Stimulated activated CD8-positive, alpha-beta memory T cell treated with anti-CD3 and anti-CD28 coated beads, Interleukin-4, amount 100 ng/mL, for 4 hours (primary cell): ENCODE data around the gene GTF2E1.
"Not testable (repeated sequence)": the region's sequence is repeated elsewhere in the genome, so short reads cannot be mapped to it uniquely, and the experiment has no call there.

ENCODE experiments used
- DNase-seq, 2 donors: peaks; one replicate each; pipeline ENCODE4 v3.0.0-alpha.2; 2020; ENCODE audit warnings: low read depth in 2 of 2, low spot score in 1 of 2

Gene GTF2E1

GRCh38 chr3:120753810-120754209 is 11.3 kb downstream of the GTF2E1 start:
- no peak for DNase-seq

DNA sequence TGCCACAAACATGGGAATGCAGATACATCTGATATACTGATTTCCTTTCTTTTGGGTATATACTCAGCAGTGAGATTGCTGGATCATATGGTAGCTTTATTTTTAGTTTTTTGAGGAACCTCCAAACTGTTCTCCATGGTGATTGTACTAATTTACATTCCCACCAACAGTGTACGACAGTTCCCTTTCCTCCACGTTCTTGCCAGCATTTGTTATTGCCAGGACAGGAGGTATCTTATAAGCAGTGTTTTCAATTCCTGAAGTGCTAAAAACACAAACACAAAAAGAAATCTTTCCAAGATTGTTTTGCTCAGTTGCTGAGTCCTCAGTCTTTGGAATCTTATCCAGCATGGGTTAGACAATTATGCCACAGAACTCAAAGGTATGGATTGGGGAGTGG is 13.5 kb downstream of the GTF2E1 start:
- DNase-seq: no peak

GRCh38 chr3:120758551-120758950 is 16.0 kb downstream of the GTF2E1 start:
- DNase-seq: not testable (repeated sequence)

DNA sequence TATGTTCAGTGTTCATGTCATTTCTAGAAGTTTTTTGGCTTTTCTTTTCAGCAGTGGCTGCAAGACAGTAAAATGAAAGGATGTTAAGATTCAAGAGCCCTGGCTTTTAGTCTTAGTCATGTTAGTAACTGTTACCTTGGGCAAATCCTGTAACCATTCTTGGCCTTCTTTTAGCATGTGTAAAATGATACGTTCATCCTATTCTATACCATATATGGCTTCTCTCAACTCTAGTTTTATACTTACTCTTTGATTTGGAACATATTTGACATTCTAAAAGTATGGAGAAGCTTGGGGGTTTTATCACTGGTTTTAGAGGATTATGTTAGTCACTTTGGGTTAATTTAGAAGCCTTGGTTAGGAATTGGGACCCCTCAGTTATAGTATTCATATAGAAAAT is 20.1 kb downstream of the GTF2E1 start:
- no peak for DNase-seq

GRCh38 chr3:120763601-120764000 is 21.1 kb downstream of the GTF2E1 start:
- DNase-seq: no peak

GRCh38 chr3:120764206-120764605 is 21.7 kb downstream of the GTF2E1 start:
- no peak for DNase-seq

GRCh38 chr3:120765830-120766493 is 23.4 kb downstream of the GTF2E1 start:
- DNase-seq: no peak

- DNase-seq: no peak
Observed at GRCh38 chr3:120766576-120766975, 24.0 kb downstream of the GTF2E1 start.

DNA sequence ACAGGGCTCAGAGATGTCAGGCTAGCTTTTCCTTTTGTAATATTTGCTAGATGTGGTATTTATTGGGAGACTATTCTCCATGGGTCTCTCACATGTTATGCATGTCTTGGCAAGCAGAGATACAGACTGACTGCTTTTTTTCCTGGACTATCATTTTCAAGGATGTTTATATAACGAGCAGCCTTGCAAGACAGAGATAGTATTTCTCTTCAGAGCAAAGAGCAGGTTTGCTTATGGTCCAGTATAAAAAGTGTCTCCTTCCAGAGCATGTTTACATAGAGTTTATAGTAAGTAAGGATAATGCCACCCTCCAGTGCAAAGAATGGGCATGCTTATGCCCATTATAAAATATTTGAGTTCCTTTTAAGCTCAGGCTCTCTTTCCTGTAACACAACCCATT is 24.6 kb downstream of the GTF2E1 start:
- DNase-seq: no peak

DNA sequence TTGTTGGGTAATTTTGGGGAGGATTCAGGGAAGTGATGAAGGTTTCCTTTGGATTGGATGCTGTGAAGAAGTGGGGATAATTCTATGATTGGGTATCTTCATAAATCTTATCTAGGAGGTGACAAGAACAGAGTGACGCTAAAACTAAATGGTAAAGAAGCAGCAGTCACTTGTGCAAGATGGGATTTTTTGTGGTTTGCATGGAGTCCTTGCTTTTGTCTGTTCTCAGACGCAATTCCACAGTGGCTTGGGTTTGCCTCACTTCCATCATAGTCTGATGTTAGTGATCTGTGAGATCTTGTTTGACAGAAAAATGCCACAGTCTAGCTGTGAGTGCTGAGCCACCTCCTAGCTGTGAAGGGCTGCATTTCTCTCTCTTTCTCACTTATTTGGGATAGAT is 26.9 kb downstream of the GTF2E1 start:
- DNase-seq: no peak

DNA sequence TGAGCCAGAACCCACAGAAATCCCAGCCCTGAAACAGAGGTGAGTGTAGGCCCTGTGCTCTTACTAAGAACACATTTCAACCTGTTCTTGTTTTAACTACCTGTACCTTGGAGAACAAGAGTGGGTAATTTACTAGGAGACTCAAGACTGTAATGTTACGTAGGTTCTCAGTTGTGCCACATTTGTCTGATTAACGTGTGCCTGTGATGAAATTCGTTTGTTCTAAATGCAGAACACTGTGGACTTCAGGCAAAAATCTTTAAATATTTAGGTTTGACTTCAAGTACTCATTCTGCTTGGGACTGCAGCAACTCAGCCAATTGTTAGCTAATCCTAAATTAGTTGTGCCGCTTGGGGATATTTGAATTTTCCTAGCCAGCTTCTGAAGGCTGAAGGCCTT is 28.3 kb downstream of the GTF2E1 start:
- no peak for DNase-seq

DNA sequence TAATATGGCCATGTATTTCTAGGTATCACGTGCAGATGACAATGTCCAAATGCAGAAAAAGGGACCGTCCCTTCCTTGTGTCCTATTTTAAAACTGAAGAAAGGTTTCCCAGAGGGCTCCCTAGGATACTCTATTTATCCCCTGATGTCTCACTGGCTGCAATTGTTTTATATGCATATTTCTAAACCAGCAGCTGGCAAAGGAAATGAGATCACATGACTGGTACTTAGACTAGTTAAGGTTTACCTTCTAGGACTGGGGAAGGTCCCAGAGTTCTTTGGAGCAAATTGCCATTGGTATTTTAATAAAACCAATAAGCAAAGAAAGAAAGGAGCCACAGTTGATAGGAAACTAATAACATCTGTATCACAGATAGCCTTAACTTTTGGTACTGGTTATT is 29.5 kb downstream of the GTF2E1 start:
- DNase-seq: no peak

GRCh38 chr3:120773932-120774331 is 31.4 kb downstream of the GTF2E1 start:
- no peak for DNase-seq

GRCh38 chr3:120775411-120775810 is 32.9 kb downstream of the GTF2E1 start:
- no peak for DNase-seq

DNA sequence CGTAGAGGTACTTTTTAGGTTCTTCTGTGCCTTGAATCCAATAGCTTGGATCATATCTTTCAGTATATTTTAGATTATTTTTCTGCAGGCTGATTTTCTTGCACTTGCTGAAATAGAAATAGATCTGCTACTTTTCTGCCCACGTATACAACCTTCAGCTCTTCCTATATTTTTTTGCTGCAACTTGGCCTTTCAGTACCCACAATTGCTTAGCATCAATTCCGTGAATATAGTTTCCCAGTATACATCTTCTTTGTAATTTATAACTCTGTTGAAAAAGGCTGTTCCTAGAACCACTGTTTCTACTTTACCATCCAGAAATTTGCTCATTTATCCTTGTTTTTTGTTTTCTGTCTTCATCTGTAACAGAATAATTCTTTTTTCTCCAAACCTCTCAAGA is 36.2 kb downstream of the GTF2E1 start:
- no peak for DNase-seq

- no peak for DNase-seq
Observed at GRCh38 chr3:120780977-120781376, 38.4 kb downstream of the GTF2E1 start.

DNA sequence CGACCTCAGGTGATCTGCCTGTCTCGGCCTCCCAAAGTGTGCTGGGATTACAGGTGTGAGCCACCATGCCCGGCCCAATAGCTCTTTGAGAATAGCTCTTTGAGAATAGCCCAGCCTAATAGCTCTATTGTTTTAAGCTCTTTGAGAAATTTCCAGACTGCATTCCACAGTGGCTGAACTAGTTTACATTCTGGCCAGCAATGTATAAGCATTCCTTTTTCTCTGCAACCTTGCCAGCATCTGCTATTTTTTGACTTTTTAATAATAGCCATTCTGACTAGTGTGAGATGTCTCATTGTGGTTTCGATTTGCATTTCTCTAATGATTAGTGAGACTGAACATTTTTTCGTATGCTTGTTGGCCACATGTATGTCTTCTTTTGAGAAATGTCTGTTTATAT is 43.3 kb downstream of the GTF2E1 start:
- not testable (repeated sequence) for DNase-seq

DNA sequence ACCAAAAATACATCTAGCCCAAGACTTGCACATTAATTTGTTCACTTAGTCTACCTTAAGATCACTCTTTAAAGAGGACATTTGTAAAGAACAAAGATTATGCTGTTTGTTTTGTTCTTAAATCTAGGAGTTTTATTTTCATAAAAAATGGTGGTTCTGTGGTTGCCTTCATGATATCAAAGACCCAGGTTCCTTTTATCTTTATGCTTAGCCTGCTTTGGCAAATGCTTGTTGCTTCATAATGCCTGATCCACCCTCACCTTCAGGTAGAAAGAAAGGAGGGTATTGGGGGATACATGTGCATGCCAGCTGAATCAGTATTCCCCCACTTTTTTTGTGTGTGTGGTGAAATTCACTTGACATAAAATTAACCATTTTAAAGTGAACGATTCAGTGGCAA is 48.5 kb downstream of the GTF2E1 start:
- no peak for DNase-seq

GRCh38 chr3:120791913-120792312 is 49.4 kb downstream of the GTF2E1 start:
- no peak for DNase-seq

DNA sequence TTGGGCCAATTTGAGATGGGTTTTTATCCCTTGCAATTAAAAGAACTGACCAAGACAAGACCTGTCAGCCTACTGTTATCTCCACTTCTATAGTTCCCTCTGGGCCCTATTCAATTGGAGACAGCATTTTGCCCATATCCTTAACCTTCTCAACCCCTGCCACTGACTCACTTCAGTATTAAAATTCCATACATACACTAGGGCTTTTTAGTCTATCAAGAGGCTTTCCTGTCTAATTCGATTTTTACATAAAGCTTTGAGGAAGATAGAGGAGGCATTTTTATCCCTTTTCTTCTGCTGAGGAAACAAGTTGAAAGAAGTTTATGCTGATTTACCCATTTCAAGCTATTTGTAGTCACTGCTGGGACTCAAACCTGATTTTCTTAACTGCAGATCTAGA is 51.1 kb downstream of the GTF2E1 start:
- DNase-seq: no peak

GRCh38 chr3:120795017-120795648 is 52.6 kb downstream of the GTF2E1 start:
- DNase-seq: peak; percentile 47 to 80

- no peak for DNase-seq
Observed at GRCh38 chr3:120795959-120796358, 53.4 kb downstream of the GTF2E1 start.

- no peak for DNase-seq
Observed at GRCh38 chr3:120796976-120797375, 54.4 kb downstream of the GTF2E1 start.
